8988T (cell line): Measurements from ENCODE around the gene SF3B6.
"Not testable (repeated sequence)": the region's sequence is repeated elsewhere in the genome, so short reads cannot be mapped to it uniquely, and the experiment has no call there.

Source experiments
- DNase-seq: peaks from one replicate; pipeline ENCODE4 v3.0.0; 2011

SF3B6 gene

DNA sequence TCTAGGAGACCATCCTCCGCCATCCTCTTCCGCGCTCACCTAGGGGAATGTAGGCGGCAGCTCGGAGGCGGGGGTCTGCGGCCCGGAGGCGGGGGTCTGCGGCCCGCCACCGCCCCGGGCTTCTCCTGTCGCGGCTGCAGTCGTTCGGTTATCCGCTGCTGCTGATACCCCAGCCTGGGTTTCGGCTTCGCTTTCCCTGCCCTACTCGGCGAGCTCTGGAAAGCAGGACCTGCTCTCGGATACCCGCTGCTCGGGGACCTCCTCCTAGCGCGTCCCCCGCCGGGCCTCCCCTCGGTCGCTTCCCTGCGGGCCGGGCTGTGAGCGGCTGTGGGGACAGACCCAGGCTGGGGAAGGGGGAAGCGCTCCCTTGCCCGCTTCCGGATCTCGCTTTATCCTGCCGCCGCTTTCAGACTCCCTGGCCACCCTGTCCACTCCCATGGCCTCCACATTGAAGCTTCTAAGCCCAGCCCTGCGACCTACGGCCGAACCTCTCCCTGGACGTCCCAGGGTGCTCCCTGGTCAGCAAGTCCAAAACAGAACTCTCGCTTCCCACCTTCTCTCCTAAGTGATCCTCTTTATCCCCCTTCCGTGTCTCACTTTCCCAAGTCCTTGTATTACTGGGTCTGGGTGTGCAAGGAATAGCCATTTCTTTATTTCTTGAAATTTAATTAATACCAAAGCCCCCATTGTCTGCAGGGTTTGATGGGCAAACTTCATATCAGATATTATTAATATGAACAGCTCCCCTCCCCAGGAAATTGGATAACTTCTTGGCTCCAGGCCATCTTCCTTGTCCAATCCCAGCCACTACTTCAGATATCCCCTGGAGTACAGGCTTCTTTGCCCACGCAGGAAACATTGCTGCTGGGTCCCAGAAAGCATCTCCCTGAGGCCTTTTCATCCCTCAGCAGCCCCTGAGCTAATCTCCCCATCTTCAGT, 25.8 kb downstream of the SF3B6 start:
- no peak for DNase-seq

DNA sequence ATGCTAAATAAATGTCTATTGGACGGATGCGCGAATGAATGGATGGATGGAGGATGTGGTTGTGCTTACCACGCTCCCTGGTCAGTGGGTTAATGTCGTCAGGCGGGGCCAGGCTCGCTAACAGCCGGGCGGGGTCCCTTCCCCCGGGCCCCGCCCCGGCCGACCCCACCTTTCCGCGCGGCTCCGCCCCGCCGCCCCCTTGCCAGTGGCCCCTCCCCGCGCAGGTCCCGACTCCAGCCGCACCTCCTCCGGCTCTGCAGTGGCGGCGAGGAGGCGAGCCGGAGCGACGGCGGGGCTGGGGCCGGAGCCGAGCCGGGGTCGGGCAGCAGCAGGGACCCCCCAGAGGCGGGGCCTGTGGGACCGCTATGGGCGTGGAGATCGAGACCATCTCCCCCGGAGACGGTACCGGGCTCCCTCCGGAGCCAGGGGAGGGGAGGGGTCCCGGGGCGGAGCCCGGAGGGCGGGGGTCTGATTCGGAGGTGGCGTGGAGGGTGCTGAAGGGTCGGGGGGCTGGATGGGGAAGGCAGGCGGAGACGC, 26.6 kb downstream of the SF3B6 start, which contains the start of gene FKBP1B:
TSS of gene FKBP1B (plus strand) at position 257 of the 537 bp plus-strand sequence. CDS start at position 366, 109 bp downstream.
- peak; percentile 38 for DNase-seq

DNA sequence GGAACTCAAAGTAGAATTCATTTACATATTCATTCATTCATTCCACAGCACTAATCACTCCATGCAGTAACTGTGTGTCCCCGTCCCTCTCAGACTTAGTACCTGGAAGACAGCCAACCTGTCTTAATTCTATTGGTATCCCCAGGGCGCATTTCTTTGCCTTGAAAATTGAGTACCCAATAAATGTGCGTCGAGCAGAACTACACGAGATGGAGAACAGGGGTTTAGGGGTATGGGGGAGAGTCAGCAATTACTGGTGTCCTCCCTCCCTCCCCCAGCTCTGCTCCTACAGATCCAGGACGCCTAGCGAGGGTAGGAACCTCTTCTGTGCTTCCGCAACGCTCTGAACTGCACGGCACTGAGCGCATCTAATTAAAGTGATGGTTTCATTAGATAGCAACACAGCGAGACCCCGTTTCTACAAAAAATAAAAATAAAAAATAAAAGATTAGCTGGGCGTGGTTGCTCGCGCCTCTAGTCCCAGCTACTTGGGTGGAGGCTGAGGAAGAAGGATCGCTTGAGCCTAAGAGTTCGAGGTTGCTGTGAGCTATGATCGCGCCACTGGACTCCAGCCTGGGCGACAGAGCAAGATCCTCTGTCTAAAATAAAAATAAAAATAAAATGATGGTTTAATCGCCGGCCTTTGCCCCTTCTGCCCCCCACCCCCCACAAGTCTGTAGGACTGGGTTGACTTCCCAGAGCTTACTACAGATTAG, 27.2 kb downstream of the SF3B6 start:
- DNase-seq, result no peak

- DNase-seq, result no peak
Observed at GRCh38 chr2:24047703-24048033, 28.5 kb downstream of the SF3B6 start.

DNA sequence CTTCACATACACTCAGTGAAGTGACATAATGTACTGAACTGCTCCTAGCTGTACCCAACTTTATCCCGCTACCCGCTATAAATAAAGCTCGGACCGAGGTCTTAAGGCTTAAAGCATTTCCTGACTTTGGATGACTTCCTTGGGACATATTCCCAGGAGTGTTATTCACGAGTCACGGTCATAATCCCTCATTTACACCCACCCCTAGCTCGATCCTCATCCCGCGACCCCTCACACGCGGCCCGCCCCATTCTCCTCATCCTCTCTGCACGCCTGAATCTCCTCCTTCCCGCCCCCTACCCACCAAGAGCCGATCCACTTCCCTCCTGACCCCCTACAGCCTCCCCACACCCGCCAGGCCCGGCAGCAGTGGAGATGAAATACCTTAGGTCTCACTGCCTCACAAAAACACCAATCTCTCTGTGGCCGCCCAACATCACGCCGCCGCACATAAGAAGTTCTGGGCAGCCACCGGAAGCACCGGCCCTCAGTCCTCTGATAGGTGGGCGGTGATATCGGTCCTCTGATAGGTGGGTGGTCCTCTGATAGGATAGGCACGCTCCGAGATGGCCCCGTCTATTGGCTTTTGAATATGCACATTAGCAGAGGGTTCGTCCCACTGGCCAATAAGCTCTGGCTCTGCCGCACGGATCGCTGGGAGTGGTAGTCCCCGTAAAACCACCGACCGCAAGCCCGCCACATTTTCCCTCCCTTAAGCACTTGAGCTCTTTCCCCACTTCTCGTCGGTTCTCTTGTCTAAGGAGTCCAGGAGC, 29.0 kb downstream of the SF3B6 start, which contains the start of gene WDCP:
TSS of gene WDCP (minus strand) at position 462 of the 773 bp plus-strand sequence. CDS start 7,897 bp downstream, outside the sequence.
- peak; percentile 51 for DNase-seq

- no peak for DNase-seq
Observed at GRCh38 chr2:24046599-24046929, 29.6 kb downstream of the SF3B6 start.

DNA sequence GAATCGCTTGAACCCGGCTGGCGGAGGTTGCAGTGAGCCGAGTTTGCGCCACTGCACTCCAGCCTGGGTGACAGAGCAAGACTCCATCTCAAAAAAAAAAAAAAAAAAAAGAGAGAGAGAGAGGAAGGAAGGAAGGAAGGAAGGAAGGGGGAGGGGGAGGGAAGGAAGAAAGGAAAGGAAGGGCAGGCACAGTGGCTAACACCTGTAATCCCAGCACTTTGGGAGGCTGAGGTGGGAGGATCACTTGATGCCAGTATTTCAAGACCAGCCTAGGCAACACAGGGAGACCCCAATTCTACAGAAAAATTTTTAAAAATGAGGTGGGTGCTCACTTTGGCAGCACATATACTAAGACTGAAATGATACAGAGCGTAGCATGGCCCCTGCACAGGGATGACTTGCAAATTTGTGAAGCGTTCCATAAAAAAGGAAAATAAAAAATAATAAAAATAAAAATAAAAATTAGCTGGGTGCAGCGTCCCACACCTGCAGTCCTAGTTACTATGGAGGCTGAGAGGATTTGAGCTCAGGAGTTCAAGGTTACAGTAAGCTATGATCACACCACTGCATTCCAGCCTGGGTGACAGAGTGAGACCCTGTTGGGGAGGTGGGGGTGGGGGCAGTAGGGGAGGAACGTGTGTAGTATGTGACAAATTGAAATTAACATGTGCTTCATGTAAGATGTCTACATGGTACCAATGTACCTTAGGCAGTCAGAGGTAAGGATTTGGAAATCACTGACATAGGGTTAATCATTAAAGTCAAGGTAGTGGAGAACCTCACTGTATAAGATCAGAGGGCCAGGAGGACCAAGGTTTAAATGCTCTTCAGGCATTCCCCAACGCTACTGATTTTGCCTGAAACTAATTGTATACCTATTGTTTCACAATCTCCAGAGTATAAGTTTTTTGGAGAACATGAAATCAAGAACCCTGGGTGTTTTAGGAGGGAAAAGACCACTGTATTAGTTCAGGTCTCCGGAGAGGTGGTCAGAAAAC, 30.3 kb downstream of the SF3B6 start:
- no peak for DNase-seq

- DNase-seq, result not testable (repeated sequence)
Observed at GRCh38 chr2:24043133-24043532, 33.0 kb downstream of the SF3B6 start.

DNA sequence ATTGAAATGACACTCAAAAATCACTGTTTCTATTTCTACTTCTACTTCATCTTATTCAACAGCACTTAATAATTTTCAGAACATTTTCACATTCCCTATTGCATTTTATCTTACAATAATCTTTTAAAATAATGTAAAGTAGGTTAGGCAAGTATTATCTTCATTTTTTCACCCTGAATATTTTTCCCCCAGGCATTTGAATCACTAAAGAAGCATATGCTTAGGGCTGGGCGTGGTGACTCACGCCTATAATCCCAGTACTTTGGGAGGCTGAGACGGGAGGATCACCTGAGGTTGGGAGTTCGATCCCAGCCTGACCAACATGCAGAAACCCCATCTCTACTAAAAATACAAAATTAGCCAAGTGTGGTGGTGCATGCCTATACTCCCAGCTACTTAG, 35.6 kb downstream of the SF3B6 start:
- DNase-seq, result no peak

- DNase-seq, result no peak
Observed at GRCh38 chr2:24038786-24039499, 37.2 kb downstream of the SF3B6 start.

GRCh38 chr2:24026233-24026632, 49.9 kb downstream of the SF3B6 start:
- DNase-seq, result no peak

GRCh38 chr2:24024996-24025663, 51.0 kb downstream of the SF3B6 start:
- DNase-seq, result no peak

DNA sequence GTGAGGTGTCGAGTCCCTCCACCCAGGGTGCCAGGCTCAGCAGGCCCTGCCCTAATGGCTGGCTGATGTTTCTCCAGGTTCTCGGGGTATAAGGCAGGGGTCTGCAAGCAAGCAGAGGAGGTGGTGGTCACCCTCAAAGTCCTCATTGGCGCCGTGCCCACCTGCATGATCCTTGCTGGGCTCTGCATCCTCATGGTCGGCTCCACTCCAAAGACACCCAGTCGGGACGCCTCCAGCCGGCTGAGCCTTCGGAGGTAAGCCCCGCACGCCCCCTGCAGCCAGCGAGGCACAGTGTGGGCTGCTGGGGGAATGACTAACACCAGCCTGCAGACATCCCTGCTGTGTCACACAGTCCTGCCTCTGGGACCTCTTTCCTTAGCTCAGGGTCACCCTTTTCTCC, 52.1 kb downstream of the SF3B6 start:
- peak; percentile 53 for DNase-seq

DNA sequence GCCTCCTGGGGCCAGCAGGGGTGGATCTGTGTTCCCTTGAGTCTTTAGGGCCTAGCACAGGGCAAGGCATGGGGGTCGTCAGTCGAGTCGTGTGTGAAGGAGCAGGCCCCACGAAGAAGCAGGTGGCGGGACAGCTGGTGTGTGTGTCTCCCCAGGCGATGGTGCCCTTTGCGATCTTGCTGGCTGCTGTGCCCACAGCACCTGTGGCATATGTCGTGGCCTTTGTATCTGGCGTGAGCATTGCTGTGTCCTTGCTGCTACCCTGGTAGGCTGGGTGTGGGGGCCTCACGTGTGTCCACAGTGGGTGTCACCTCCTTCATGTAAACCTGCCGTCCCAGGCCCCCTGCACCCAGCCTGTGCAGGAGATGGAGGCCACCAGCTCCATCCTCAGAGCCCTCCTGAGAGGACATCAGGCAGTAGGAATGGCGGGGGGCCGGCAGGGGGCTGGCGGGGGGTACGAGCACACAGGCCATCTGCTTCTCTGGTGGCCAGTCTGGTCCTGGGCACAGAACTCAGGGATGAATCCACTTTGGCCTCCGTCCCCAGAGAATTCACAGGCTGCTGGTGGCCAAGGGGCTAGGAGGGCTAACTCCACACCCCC, 53.1 kb downstream of the SF3B6 start:
- no peak for DNase-seq

DNA sequence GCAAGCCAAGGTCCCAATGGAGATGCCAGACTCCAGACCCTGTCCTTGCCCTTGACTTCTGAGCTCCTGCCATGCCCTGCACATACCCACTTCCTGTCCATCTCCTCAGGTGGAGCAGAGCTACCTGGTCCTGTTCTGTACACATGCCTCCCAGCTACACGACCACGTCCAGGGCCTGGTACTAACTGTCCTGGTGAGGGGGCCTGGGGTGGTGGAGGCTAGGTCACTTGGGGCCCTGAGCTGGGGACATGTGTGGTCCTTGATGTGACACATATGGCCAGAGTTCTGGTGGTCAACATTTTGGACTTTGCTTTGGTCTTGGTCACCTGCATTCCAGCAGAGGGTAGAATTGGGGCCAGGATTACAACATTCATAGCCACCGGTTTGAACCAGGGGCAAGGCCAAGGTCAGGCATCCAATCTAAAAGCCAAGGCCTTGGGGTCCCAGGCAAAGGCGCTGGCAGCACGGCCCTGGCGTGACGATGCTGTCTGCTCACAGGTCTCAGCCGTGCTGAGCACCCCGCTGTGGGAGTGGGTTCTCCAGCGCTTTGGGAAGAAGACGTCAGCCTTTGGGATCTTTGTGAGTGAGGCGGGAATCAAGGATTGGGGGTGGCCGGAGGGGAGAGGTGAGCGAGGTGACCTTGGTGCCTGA, 53.7 kb downstream of the SF3B6 start:
- DNase-seq, result no peak

DNA sequence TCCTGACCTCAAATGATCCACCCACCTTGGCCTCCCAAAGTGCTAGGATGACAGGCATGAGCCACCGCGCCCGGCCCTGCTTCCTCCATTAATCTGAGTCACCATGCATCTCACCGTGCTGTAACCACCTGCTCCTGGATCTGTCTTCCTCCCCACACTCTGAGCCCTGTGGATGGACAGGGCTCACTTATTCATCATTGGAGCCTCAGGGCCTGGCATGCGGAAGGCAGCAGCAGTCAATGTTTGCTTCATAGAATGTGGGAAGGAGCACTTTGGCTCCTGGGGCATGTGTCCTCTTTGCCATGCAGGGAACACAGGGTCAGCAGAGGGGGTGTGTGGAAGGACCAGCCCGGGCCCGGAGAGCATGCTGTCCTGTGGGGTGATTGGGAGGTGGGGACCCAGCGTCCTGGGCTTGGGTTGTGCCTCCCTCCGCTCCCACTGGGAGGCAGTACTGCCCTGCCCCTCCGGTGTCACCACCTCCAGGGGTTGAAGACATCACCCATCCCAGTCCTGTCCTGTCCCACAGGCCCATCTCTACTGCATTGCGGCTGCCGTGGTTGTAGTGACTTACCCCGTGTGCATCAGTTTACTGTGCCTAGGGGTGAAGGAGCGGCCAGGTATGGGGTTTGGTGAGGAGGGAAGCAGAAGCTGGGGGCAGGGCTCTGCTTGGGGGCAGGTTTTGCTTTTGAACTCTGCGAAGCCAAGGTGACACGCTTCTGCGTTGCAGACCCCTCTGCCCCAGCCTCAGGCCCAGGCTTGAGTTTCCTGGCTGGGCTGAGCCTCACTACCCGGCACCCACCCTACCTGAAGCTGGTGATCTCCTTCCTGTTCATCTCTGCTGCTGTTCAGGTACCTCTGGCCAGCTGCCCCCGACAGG, 54.8 kb downstream of the SF3B6 start:
- DNase-seq, result peak; percentile 61

- no peak for DNase-seq
Observed at GRCh38 chr2:24020244-24020643, 55.9 kb downstream of the SF3B6 start.

DNA sequence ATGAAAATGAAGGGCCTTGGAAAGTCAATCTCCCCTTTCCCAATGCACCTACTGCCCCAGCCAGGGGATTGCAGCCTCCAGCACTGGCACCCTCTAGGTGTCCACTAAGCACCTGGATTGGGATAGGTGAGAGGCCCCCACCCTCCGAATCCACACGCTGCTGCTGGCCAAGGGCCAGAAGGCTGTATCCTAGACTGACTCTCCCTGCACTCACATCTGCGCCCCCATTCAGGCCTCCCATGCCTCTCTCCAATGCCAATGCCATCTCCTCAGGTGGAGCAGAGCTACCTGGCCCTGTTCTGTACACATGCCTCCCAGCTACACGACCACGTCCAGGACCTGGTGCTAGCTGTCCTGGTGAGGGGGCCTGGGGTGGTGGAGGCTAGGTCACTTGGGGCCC, 56.4 kb downstream of the SF3B6 start:
- no peak for DNase-seq
